ENCODE results near the gene EYS. TPM values are rescaled to one million over a fixed set of nuclear protein-coding genes. Genes with fewer than 3 reads are reported as not detected.

The EYS gene
- total RNA-seq, 2 donors from 2014 or later: not detected

- no peak for TF ChIP-seq CTCF (IDR thresholded peaks at IDR 0.05)
- no peaks in the 10 kb centered on the region for H3K36me3 ChIP-seq
These were observed 1776.2 kb downstream of the EYS start for GRCh38 chr6:63930848-63931247.

GRCh38 chr6:63929111-63929510 lies 1777.9 kb downstream of the EYS start:
- Histone ChIP-seq H3K4me1 (no peaks in the 10 kb centered on the region), H3K27ac (no peak overlapping the region), H3K27me3 (no peaks in the 10 kb centered on the region), H3K36me3 (no peaks in the 10 kb centered on the region), H3K9me3 (no peaks in the 10 kb centered on the region), H3K4me3 (no peak overlapping the region)
- no peak for DNase-seq (ENCODE audit: low spot score)
- TF ChIP-seq CTCF (IDR thresholded peaks at IDR 0.05): no peak

More at GRCh38 chr6:63930848-63931247, 1776.2 kb downstream of the EYS start:
- H3K4me3 ChIP-seq: no peak overlapping the region
- DNase-seq (ENCODE audit: low spot score): no peak
- H3K4me1 ChIP-seq: no peaks in the 10 kb centered on the region
- no peak overlapping the region for H3K27ac ChIP-seq
- H3K27me3 ChIP-seq: no peaks in the 10 kb centered on the region
- no peaks in the 10 kb centered on the region for H3K9me3 ChIP-seq

GRCh38 chr6:63928613-63929012 lies 1778.4 kb downstream of the EYS start:
- Histone ChIP-seq H3K27me3 (no peaks in the 10 kb centered on the region), H3K9me3 (no peaks in the 10 kb centered on the region), H3K4me3 (no peak overlapping the region), H3K27ac (no peak overlapping the region), H3K36me3 (no peaks in the 10 kb centered on the region), H3K4me1 (no peaks in the 10 kb centered on the region)
- TF ChIP-seq CTCF (IDR thresholded peaks at IDR 0.05): no peak
- DNase-seq (ENCODE audit: low spot score): no peak

- no peak overlapping the region for H3K4me3 ChIP-seq
- no peaks in the 10 kb centered on the region for H3K36me3 ChIP-seq
- no peaks in the 10 kb centered on the region for H3K27me3 ChIP-seq
- no peak for DNase-seq (ENCODE audit: low spot score)
- no peaks in the 10 kb centered on the region for H3K4me1 ChIP-seq
- no peak overlapping the region for H3K27ac ChIP-seq
- no peaks in the 10 kb centered on the region for H3K9me3 ChIP-seq
- no peak for TF ChIP-seq CTCF (IDR thresholded peaks at IDR 0.05)
These were observed 1779.8 kb downstream of the EYS start for GRCh38 chr6:63926950-63927927.

- TF ChIP-seq CTCF (IDR thresholded peaks at IDR 0.05): no peak
These were observed 1780.7 kb downstream of the EYS start for GRCh38 chr6:63926258-63926780.

More at GRCh38 chr6:63926258-63926780, 1780.7 kb downstream of the EYS start:
- Histone ChIP-seq H3K4me3 (no peak overlapping the region), H3K4me1 (no peaks in the 10 kb centered on the region), H3K9me3 (no peaks in the 10 kb centered on the region), H3K27ac (no peak overlapping the region), H3K27me3 (no peaks in the 10 kb centered on the region), H3K36me3 (no peaks in the 10 kb centered on the region)
- DNase-seq (ENCODE audit: low spot score): no peak

Data from right atrium auricular region (tissue), 2 donors.